HCT116 (cell line): ENCODE results near the gene RBPMS2. TPM values are rescaled to one million over a fixed set of nuclear protein-coding genes. Genes with fewer than 3 reads are reported as not detected.

Source experiments
- ATAC-seq: fragments of 200-7000 bp; cut with Tn5 transposase; 2 replicates; pipeline ENCODE4 v1.9.1; 2020; ENCODE audit warnings: mild to moderate bottlenecking, moderate library complexity
- BruUV-seq: library from RNA; stranded (reverse); fragments of 400-500 nt; replicated peaks from 2 replicates; lab custom pipeline; 2021; lab: Mats Ljungman, UMichigan
- CTCF ChIA-PET: fragments of 300-600 bp; sonication (Branson Sonifier 250); formaldehyde crosslinking; loops from one replicate; lab custom pipeline; 2021; ENCODE audit warnings: antibody characterized with exemption; lab: Charles Lee
- POLR2A ChIA-PET: fragments of 300-600, 350-600 bp; sonication (Branson Sonifier 250); formaldehyde crosslinking; loops from one replicate; lab custom pipeline; 2021; ENCODE audit warnings: antibody characterized with exemption; lab: Charles Lee
- RAD21 ChIA-PET, 2 experiments: fragments of 300-600 bp; sonication (Branson Sonifier 250); formaldehyde crosslinking; loops; one replicate each; lab custom pipeline; 2023; ENCODE audit warnings: low total read pairs in 2 of 2; ENCODE audit not compliant: uncharacterized antibody in 2 of 2, unreplicated experiment in 2 of 2, low non-redundant PET in 1 of 2; lab: Charles Lee
- DNase-seq: peaks from one replicate; pipeline ENCODE4 v3.0.0-alpha.2; 2010; ENCODE audit warnings: low read depth, low spot score
- H2AFZ ChIP-seq: fragments of 200-600 bp; shearing (Covaris generic), sonication (generic); 2 replicates; pipeline ENCODE4 v1.6.1; 2017; ENCODE audit warnings: low read depth, mixed run types, mixed read lengths, antibody characterized with exemption, low read length; ENCODE audit not compliant: poor library complexity, severe bottlenecking
- H3K27ac ChIP-seq: 2 replicates; pipeline ENCODE4 v1.5.1; 2012; ENCODE audit warnings: low read depth, low read length
- H3K27me3 ChIP-seq: fragments of 200-600 bp; sonication (generic); 2 replicates; pipeline ENCODE4 v1.6.1; 2016; ENCODE audit warnings: mixed run types, low read length, mixed read lengths; ENCODE audit not compliant: insufficient read depth
- H3K36me3 ChIP-seq, 2 experiments: fragments of 200-500 bp in 1 of 2; fragments of 200-600 bp in 1 of 2; sonication (Bioruptor generic) in 1 of 2; sonication (generic) in 1 of 2; 2 replicates each; pipeline versions ENCODE4 v1.5.1 to v1.6.1; 2014 to 2016; ENCODE audit warnings: low read length in 2 of 2, inconsistent platforms in 1 of 2, mixed read lengths in 1 of 2, mixed run types in 1 of 2; ENCODE audit not compliant: insufficient read depth in 2 of 2, control insufficient read depth in 1 of 2
- H3K4me1 ChIP-seq, 2 experiments: fragments of 200-600 bp in 1 of 2; sonication (generic) in 1 of 2; 2 replicates each; pipeline versions ENCODE4 v1.5.1 to v1.6.1; 2012 to 2017; ENCODE audit warnings: low read length in 2 of 2, inconsistent platforms in 1 of 2, mild to moderate bottlenecking in 1 of 2, mixed read lengths in 1 of 2, mixed run types in 1 of 2, moderate library complexity in 1 of 2; ENCODE audit not compliant: insufficient read depth in 2 of 2, control insufficient read depth in 1 of 2
- H3K4me2 ChIP-seq: fragments of 200-600 bp; sonication (generic); 2 replicates; pipeline ENCODE4 v1.6.1; 2017; ENCODE audit warnings: mixed run types, low read length, mixed read lengths
- H3K4me3 ChIP-seq, 2 experiments: fragments of 200-600 bp in 1 of 2; sonication (generic) in 1 of 2; replicated peaks in 1 of 2; 2 replicates each; pipeline ENCODE4 v1.5.1; 2011 to 2016; ENCODE audit warnings: low read length in 2 of 2, control low read depth in 1 of 2, low read depth in 1 of 2, mild to moderate bottlenecking in 1 of 2, mixed read lengths in 1 of 2, mixed run types in 1 of 2
- H3K79me2 ChIP-seq: fragments of 200-600 bp; sonication (generic); 2 replicates; pipeline ENCODE4 v1.6.1; 2017; ENCODE audit warnings: mild to moderate bottlenecking, mixed run types, low read length, moderate library complexity, mixed read lengths; ENCODE audit not compliant: insufficient read depth
- H3K9ac ChIP-seq: fragments of 200-600 bp; sonication (generic); 2 replicates; pipeline ENCODE4 v1.6.1; 2016; ENCODE audit warnings: low read length, mixed read lengths
- H3K9me2 ChIP-seq: fragments of 200-600 bp; sonication (generic), shearing (Covaris generic); 2 replicates; pipeline ENCODE4 v1.6.1; 2017; ENCODE audit warnings: mixed run types, mild to moderate bottlenecking, moderate library complexity; ENCODE audit not compliant: insufficient read depth
- H3K9me3 ChIP-seq, 2 experiments: fragments of 200-500 bp in 1 of 2; fragments of 200-600 bp in 1 of 2; sonication (Bioruptor generic) in 1 of 2; sonication (generic) in 1 of 2; 2 replicates each; pipeline ENCODE4 v1.6.1; 2014 to 2017; ENCODE audit warnings: low read length in 2 of 2, mixed read lengths in 2 of 2, inconsistent platforms in 1 of 2, low read depth in 1 of 2, mild to moderate bottlenecking in 1 of 2, mixed run types in 1 of 2, moderate library complexity in 1 of 2; ENCODE audit not compliant: control insufficient read depth in 1 of 2, insufficient read depth in 1 of 2
- H4K20me1 ChIP-seq: fragments of 200-600 bp; sonication (generic), shearing (Covaris generic); 2 replicates; pipeline ENCODE4 v1.6.1; 2017; ENCODE audit warnings: mixed run types, mild to moderate bottlenecking, moderate library complexity; ENCODE audit not compliant: insufficient read depth
- ATF3 ChIP-seq: IDR thresholded peaks from 2 replicates; pipeline ENCODE4 v1.6.1; 2012
- CTCF ChIP-seq, 3 experiments: fragments of 200-600 bp in 1 of 3; sonication (generic) in 1 of 3; IDR thresholded peaks in 2 of 3; conservative IDR thresholded peaks in 1 of 3; 2 replicates each; pipeline ENCODE4 v1.5.1; 2012 to 2017; ENCODE audit warnings: low read depth in 2 of 3, low read length in 2 of 3, antibody characterized with exemption in 1 of 3, borderline replicate concordance in 1 of 3, control low read depth in 1 of 3, mild to moderate bottlenecking in 1 of 3, mixed read lengths in 1 of 3, mixed run types in 1 of 3, moderate library complexity in 1 of 3; ENCODE audit not compliant: insufficient read depth in 1 of 3
- EZH2phosphoT487 ChIP-seq: fragments of 200-600 bp; IDR thresholded peaks from 2 replicates; pipeline ENCODE4 v1.6.1; 2018; ENCODE audit warnings: antibody characterized with exemption, borderline replicate concordance
- JUND ChIP-seq: IDR thresholded peaks from 2 replicates; pipeline ENCODE4 v1.6.1; 2012
- MAX ChIP-seq: IDR thresholded peaks from 2 replicates; pipeline ENCODE4 v1.6.1; 2012
- POLR2AphosphoS5 ChIP-seq: IDR thresholded peaks from 2 replicates; pipeline ENCODE4 v1.6.1; 2011; ENCODE audit warnings: mild to moderate bottlenecking, low read depth, low read length, moderate library complexity
- RAD21 ChIP-seq: IDR thresholded peaks from 2 replicates; pipeline ENCODE4 v1.6.1; 2012; ENCODE audit warnings: low read depth, mild to moderate bottlenecking
- REST ChIP-seq: IDR thresholded peaks from 2 replicates; pipeline ENCODE4 v1.6.1; 2012; ENCODE audit warnings: low read depth
- SP1 ChIP-seq: IDR thresholded peaks from 2 replicates; pipeline ENCODE4 v1.6.1; 2012; ENCODE audit warnings: low read depth
- SRF ChIP-seq: IDR thresholded peaks from 2 replicates; pipeline ENCODE4 v1.6.1; 2012; ENCODE audit warnings: low read depth
- YY1 ChIP-seq: IDR thresholded peaks from 2 replicates; pipeline ENCODE4 v1.6.1; 2011; ENCODE audit warnings: low read length, low read depth, moderate library complexity, mild to moderate bottlenecking; ENCODE audit not compliant: insufficient replicate concordance; ENCODE audit errors: extremely low read depth
- intact Hi-C: fragments of 100-400 bp; cut with micrococcal nuclease; formaldehyde crosslinking; loops from 2 replicates; pipeline ENCODE4 v1.10.0; 2022
- total RNA-seq: library from RNA; stranded (reverse); gene quantifications from one replicate; pipeline ENCODE4 v1.2.1, GENCODE V29; 2021; ENCODE audit not compliant: unreplicated experiment

The RBPMS2 gene
- total RNA-seq, 1 experiment from 2014 or later = 11.6 TPM

- Histone ChIP-seq H3K79me2 (no peaks in the 10 kb centered on the region), H3K27me3 (no peaks in the 10 kb centered on the region), H3K27ac (no peak overlapping the region), H3K4me1 (peaks cover 5 to 16% of the 10 kb centered on the region in 2 experiments; a peak in 3 of 4 replicates), H3K9me3 (no peaks in the 10 kb centered on the region), H3K4me3 (no peak overlapping the region), H3K9ac (no peak overlapping the region), H3K36me3 (no peaks in the 10 kb centered on the region), H2AFZ (no peak overlapping the region), H4K20me1 (no peaks in the 10 kb centered on the region), H3K9me2 (no peaks in the 10 kb centered on the region), H3K4me2 (no peak overlapping the region)
- no peak for TF ChIP-seq YY1
- no peak for TF ChIP-seq MAX
- no peak for TF ChIP-seq POLR2AphosphoS5
- TF ChIP-seq ATF3 = no peak
- TF ChIP-seq RAD21 = no peak
- no peak for TF ChIP-seq SRF
- no peak for TF ChIP-seq EZH2phosphoT487
- no peak for TF ChIP-seq SP1
- no peak for TF ChIP-seq REST
- TF ChIP-seq CTCF (IDR thresholded peaks at IDR 0.05 in 2 of 3, conservative IDR thresholded peaks at IDR 0.05 in 1 of 3; ENCODE audit: borderline replicate concordance in 1 of 3, insufficient read depth in 1 of 3, low read depth in 2 of 3, low read length in 2 of 3) = no peak
- no peak for TF ChIP-seq JUND
- RAD21 ChIA-PET = no interaction called here
- intact Hi-C loops = no loop called here
- ATAC-seq (no peak), DNase-seq (no peak)
- POLR2A ChIA-PET = no interaction called here
- no TSS peak for BruUV-seq
- CTCF ChIA-PET = no interaction called here
Measured at GRCh38 chr15:64766058-64766457, 9.3 kb downstream of the RBPMS2 start.
